HepG2 (cell line): ENCODE data around the gene FFAR1. TPM values are rescaled to one million over a fixed set of nuclear protein-coding genes. Genes with fewer than 3 reads are reported as not detected.

ENCODE experiments used
- ATAC-seq: fragments of 200-7000 bp; cut with Tn5 transposase; 3 replicates; pipeline ENCODE4 v1.9.1; 2020; ENCODE audit warnings: mild to moderate bottlenecking, moderate library complexity
- BruUV-seq: library from RNA; stranded (reverse); fragments of 400-500 nt; replicated peaks from 2 replicates; lab custom pipeline; 2021; lab: Mats Ljungman, UMichigan
- CTCF ChIA-PET: fragments of 300-600 bp; formaldehyde crosslinking; extraction: SDS; loops from one replicate; lab custom pipeline; 2021; ENCODE audit warnings: low total read pairs, inconsistent platforms, low intra/inter-chr PET ratio; lab: Yijun Ruan, JAX
- POLR2A ChIA-PET: fragments of 350-600 bp; sonication (Branson Sonifier 250); formaldehyde crosslinking; loops from one replicate; lab custom pipeline; 2020; ENCODE audit warnings: antibody characterized with exemption, inconsistent platforms; lab: Yijun Ruan, JAX
- DNase-seq: peaks from one replicate; pipeline ENCODE4 v3.0.0-alpha.2; 2015; ENCODE audit warnings: low spot score
- FAIRE-seq: peaks from 3 replicates; lab custom pipeline; 2011; peaks lifted over from hg19 to GRCh38; lab: Jason Lieb, UNC
- H2AFZ ChIP-seq: one replicate; pipeline ENCODE4 v1.6.1; 2011; ENCODE audit warnings: low read length, inconsistent platforms
- H3K27ac ChIP-seq: fragments of 300-600 bp; 3 replicates; pipeline ENCODE4 v1.8.0; 2011; ENCODE audit warnings: mixed run types, mild to moderate bottlenecking, mixed read lengths, low read length, inconsistent platforms; ENCODE audit not compliant: insufficient read depth; ENCODE audit errors: extremely low read length
- H3K27me3 ChIP-seq, 2 experiments: fragments of 200-600 bp in 1 of 2; 2 replicates in 1 of 2; 3 replicates in 1 of 2; pipeline versions ENCODE4 v1.6.0 to v1.8.0; 2011; ENCODE audit warnings: low read length in 2 of 2, mild to moderate bottlenecking in 2 of 2, moderate library complexity in 2 of 2, inconsistent platforms in 1 of 2; ENCODE audit not compliant: insufficient read depth in 2 of 2, control insufficient read depth in 1 of 2
- H3K36me3 ChIP-seq, 2 experiments: fragments of 200-600 bp in 1 of 2; replicated peaks in 1 of 2; 2 replicates in 1 of 2; 3 replicates in 1 of 2; pipeline versions ENCODE4 v1.5.1 to v1.8.0; 2011; ENCODE audit warnings: low read length in 2 of 2, inconsistent platforms in 1 of 2; ENCODE audit not compliant: insufficient read depth in 2 of 2, control insufficient read depth in 1 of 2
- H3K4me1 ChIP-seq: 2 replicates; pipeline ENCODE4 v1.5.1; 2012; ENCODE audit warnings: low read length, inconsistent platforms; ENCODE audit not compliant: insufficient read depth
- H3K4me2 ChIP-seq: 2 replicates; pipeline ENCODE4 v1.6.0; 2011; ENCODE audit warnings: low read depth, low read length, inconsistent platforms
- H3K4me3 ChIP-seq, 3 experiments: fragments of 200-600 bp in 1 of 3; sonication (generic), shearing (Covaris generic) in 1 of 3; replicated peaks in 1 of 3; 2 replicates each; pipeline ENCODE4 v1.5.1; 2011 to 2016; ENCODE audit warnings: low read length in 3 of 3, inconsistent platforms in 2 of 3, low read depth in 2 of 3, mild to moderate bottlenecking in 2 of 3, control low read depth in 1 of 3, mixed read lengths in 1 of 3; ENCODE audit not compliant: insufficient read depth in 1 of 3
- H3K79me2 ChIP-seq: one replicate; pipeline ENCODE4 v1.6.1; 2011; ENCODE audit warnings: low read length, inconsistent platforms; ENCODE audit not compliant: insufficient read depth
- H3K9ac ChIP-seq: 2 replicates; pipeline ENCODE4 v1.6.0; 2011; ENCODE audit warnings: mild to moderate bottlenecking, low read depth, low read length, inconsistent platforms; ENCODE audit not compliant: insufficient read depth
- H3K9me3 ChIP-seq: 2 replicates; pipeline ENCODE4 v1.5.1; 2012; ENCODE audit warnings: mild to moderate bottlenecking, low read length
- H4K20me1 ChIP-seq: 2 replicates; pipeline ENCODE4 v1.6.0; 2011; ENCODE audit warnings: inconsistent platforms, mild to moderate bottlenecking, low read length, moderate library complexity; ENCODE audit not compliant: insufficient read depth
- CHCHD3 ChIP-seq: sonication (generic); formaldehyde crosslinking; IDR thresholded peaks from 2 replicates; pipeline ENCODE4 v1.8.0; 2022; ENCODE audit warnings: mild to moderate bottlenecking, missing genetic modification reagents, moderate library complexity
- NFE2 ChIP-seq: sonication (generic); formaldehyde crosslinking; IDR thresholded peaks from 2 replicates; pipeline ENCODE4 v1.4.0; 2020; ENCODE audit warnings: missing genetic modification reagents
- REPIN1 ChIP-seq: sonication (generic); formaldehyde crosslinking; IDR thresholded peaks from 2 replicates; pipeline ENCODE4 v1.8.0; 2022; ENCODE audit warnings: missing genetic modification reagents, low read depth, mild to moderate bottlenecking, borderline replicate concordance
- ZFP82 ChIP-seq: sonication (generic); formaldehyde crosslinking; IDR thresholded peaks from 2 replicates; pipeline ENCODE4 v1.5.1; 2020; ENCODE audit warnings: mild to moderate bottlenecking, missing genetic modification reagents, borderline replicate concordance
- ZNF235 ChIP-seq: sonication (generic); formaldehyde crosslinking; IDR thresholded peaks from 2 replicates; pipeline ENCODE4 v1.8.1; 2023; ENCODE audit warnings: mild to moderate bottlenecking, missing genetic modification reagents, borderline replicate concordance
- ZNF3 ChIP-seq: IDR thresholded peaks from 2 replicates; pipeline ENCODE4 v1.7.0; 2017; ENCODE audit warnings: inconsistent platforms
- ZNF501 ChIP-seq: sonication (generic); formaldehyde crosslinking; IDR thresholded peaks from 2 replicates; pipeline ENCODE4 v1.5.1; 2020; ENCODE audit warnings: mild to moderate bottlenecking, moderate library complexity, missing genetic modification reagents
- ZNF781 ChIP-seq: sonication (generic); formaldehyde crosslinking; IDR thresholded peaks from 2 replicates; pipeline ENCODE4 v1.5.1; 2020; ENCODE audit warnings: borderline replicate concordance, mild to moderate bottlenecking, missing genetic modification reagents; ENCODE audit errors: not compliant biosample characterization
- WGBS: methylation state at CpG from one replicate; pipeline ENCODE4 v1.1.6; 2017; ENCODE audit warnings: low lambda C conversion rate; 5-methylcytosine and 5-hydroxymethylcytosine counted together
- in situ Hi-C: cut with HindIII; loops from 2 replicates; pipeline ENCODE4 v1.10.0; 2017; ENCODE audit warnings: low pct_unique_long_range_greater_than_20kb; ENCODE audit not compliant: extremely low pct_ligation_motif_present
- intact Hi-C: fragments of 100-400 bp; cut with micrococcal nuclease; formaldehyde crosslinking; loops from one replicate; pipeline ENCODE4 v1.10.0; 2022; ENCODE audit not compliant: unreplicated experiment
- polyA plus RNA-seq, 8 experiments: library from polyadenylated mRNA; depleted of rRNA in 3 of 8; stranded (reverse) in 7 of 8; unstranded in 1 of 8; fragments of >200 nt; fragmentation: Illumina TruSeq in 4 of 8; extraction: Trizol in 4 of 8; gene quantifications; 2 replicates each; pipeline versions ENCODE4 v1.2.1 to v1.2.3, GENCODE V29; 2011 to 2016; ENCODE audit warnings: low read depth in 4 of 8, missing spikeins in 1 of 8, mixed read lengths in 1 of 8; ENCODE audit not compliant: insufficient read depth in 1 of 8
- total RNA-seq, 5 experiments: library from RNA; depleted of rRNA; stranded (reverse); fragments of >200 nt; fragmentation: Illumina TruSeq; extraction: Trizol; gene quantifications; 2 replicates each; pipeline ENCODE4 v1.2.3, GENCODE V29; 2016; ENCODE audit warnings: low read depth in 1 of 5
- TF ChIP-seq, protein P1 (sequence below): IDR thresholded peaks from 2 replicates; pipeline ENCODE4 v1.6.1; 2016
- TF ChIP-seq, protein P2 (sequence below): sonication (generic); formaldehyde crosslinking; IDR thresholded peaks from 2 replicates; pipeline ENCODE4 v1.4.0; 2020; ENCODE audit warnings: missing genetic modification reagents
- TF ChIP-seq, protein P3 (sequence below): sonication (generic); formaldehyde crosslinking; IDR thresholded peaks from 2 replicates; pipeline ENCODE4 v1.4.0; 2020; ENCODE audit warnings: mild to moderate bottlenecking, missing genetic modification reagents
- TF ChIP-seq, protein P4 (sequence below), 2 experiments: sonication (generic) in 1 of 2; formaldehyde crosslinking in 1 of 2; IDR thresholded peaks; 2 replicates each; pipeline versions ENCODE4 v1.5.1 to v1.6.1; 2011 to 2020; ENCODE audit warnings: borderline replicate concordance in 1 of 2, low read depth in 1 of 2, low read length in 1 of 2, mild to moderate bottlenecking in 1 of 2, missing genetic modification reagents in 1 of 2, moderate library complexity in 1 of 2

The FFAR1 gene
- total and polyA plus RNA-seq, 2 of the 13 experiments (the other 11 are each of a cell fraction or from before 2014, with no cell fraction given) = not detected

DNA sequence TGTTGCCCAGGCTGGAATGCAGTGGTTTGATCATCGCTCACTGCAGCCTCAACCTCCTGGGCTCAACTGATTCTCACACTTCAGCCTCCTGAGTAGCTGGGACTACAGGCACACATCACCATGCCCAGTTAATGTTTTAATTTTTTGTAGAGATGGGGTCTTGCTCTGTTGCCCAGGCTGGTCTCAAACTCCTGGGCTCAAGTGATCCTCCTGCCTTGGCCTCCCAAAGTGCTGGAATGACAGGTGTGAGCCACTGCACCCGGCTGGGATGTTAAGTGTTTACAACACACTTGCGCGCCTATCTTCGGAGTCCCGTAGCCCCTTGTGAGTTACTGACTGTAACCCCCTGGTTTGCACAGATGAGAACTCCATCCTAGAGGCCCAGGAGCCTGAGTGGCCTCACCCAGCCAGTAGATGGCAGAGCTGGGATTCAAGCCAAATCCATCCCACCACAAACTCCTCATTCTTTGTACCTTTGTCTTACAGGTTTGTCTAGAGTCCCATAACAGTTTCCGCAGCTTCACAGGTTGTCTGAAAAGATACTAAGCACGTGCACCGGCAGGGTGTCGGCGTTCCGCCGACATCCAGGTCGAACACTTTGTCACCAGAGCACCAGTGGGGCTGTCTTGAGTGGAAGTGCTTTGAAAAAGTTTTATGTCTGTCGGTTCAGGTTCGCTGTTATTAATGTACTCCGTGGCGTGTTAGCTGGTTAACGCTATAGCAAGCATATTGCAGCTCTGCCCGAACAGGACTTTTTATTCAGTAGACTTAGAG is 41.0 kb upstream of the FFAR1 start:
- ChIA-PET CTCF (interaction anchor here (1.0 kb wide), 1 partner anchor 46 kb away, joined by 3 read pairs; no protein-coding TSS in a partner anchor), POLR2A (interaction anchor here (1.3 to 3.7 kb wide), 3 partner anchors 10 to 37 kb away, joined by 6 to 16 read pairs (median 7); partner anchors contain the start of gene USF2)
- no peak overlapping the region for H2AFZ ChIP-seq
- H3K9me3 ChIP-seq = no peaks in the 10 kb centered on the region
- no peaks in the 10 kb centered on the region for H3K79me2 ChIP-seq
- H3K4me3 ChIP-seq = no peak overlapping the region
- H3K4me2 ChIP-seq = no peak overlapping the region
- H3K4me1 ChIP-seq = peaks cover 71% of the 10 kb centered on the region
- in situ Hi-C loops (no loop called here), intact Hi-C loops (no loop called here)
- H3K9ac ChIP-seq = no peak overlapping the region; the same call in 1 of the 2 replicates
- no peaks in the 10 kb centered on the region for H3K36me3 ChIP-seq
- peak overlapping the region; percentile 77 for H3K27ac ChIP-seq
- FAIRE-seq (peak; percentile 79), ATAC-seq (peak; percentile 47), DNase-seq (peak; percentile 61)
- H4K20me1 ChIP-seq = no peaks in the 10 kb centered on the region
- WGBS = 80% methylated on average over 20 of the region's 20 CpGs
- H3K27me3 ChIP-seq = no peaks in the 10 kb centered on the region
- BruUV-seq = no TSS peak
- TF ChIP-seq ZFP82 (CRISPR knock-in tag) = no peak
- TF ChIP-seq, protein P1, sequence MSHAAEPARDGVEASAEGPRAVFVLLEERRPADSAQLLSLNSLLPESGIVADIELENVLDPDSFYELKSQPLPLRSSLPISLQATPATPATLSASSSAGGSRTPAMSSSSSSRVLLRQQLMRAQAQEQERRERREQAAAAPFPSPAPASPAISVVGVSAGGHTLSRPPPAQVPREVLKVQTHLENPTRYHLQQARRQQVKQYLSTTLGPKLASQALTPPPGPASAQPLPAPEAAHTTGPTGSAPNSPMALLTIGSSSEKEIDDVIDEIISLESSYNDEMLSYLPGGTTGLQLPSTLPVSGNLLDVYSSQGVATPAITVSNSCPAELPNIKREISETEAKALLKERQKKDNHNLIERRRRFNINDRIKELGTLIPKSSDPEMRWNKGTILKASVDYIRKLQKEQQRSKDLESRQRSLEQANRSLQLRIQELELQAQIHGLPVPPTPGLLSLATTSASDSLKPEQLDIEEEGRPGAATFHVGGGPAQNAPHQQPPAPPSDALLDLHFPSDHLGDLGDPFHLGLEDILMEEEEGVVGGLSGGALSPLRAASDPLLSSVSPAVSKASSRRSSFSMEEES = no peak
- no peak for TF ChIP-seq NFE2 (CRISPR knock-in tag)
- TF ChIP-seq ZNF235 (CRISPR knock-in tag) = no peak
- peak; percentile 24; the same call in 1 of the 2 replicates for TF ChIP-seq REPIN1 (CRISPR knock-in tag)
- 0 out of 2 replicates have a peak, but pooled peaks have one; percentile 31 for TF ChIP-seq ZNF501 (CRISPR knock-in tag)
- TF ChIP-seq, protein P2, sequence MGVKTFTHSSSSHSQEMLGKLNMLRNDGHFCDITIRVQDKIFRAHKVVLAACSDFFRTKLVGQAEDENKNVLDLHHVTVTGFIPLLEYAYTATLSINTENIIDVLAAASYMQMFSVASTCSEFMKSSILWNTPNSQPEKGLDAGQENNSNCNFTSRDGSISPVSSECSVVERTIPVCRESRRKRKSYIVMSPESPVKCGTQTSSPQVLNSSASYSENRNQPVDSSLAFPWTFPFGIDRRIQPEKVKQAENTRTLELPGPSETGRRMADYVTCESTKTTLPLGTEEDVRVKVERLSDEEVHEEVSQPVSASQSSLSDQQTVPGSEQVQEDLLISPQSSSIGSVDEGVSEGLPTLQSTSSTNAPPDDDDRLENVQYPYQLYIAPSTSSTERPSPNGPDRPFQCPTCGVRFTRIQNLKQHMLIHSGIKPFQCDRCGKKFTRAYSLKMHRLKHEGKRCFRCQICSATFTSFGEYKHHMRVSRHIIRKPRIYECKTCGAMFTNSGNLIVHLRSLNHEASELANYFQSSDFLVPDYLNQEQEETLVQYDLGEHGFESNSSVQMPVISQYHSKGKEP (CRISPR knock-in tag) = 0 out of 2 replicates have a peak, but pooled peaks have one; percentile 13
- no peak for TF ChIP-seq ZNF781
- TF ChIP-seq ZNF3 = no peak
- TF ChIP-seq, protein P3, sequence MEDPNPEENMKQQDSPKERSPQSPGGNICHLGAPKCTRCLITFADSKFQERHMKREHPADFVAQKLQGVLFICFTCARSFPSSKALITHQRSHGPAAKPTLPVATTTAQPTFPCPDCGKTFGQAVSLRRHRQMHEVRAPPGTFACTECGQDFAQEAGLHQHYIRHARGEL (CRISPR knock-in tag) = no peak
- no peak for TF ChIP-seq CHCHD3 (CRISPR knock-in tag)
- TF ChIP-seq, protein P4, sequence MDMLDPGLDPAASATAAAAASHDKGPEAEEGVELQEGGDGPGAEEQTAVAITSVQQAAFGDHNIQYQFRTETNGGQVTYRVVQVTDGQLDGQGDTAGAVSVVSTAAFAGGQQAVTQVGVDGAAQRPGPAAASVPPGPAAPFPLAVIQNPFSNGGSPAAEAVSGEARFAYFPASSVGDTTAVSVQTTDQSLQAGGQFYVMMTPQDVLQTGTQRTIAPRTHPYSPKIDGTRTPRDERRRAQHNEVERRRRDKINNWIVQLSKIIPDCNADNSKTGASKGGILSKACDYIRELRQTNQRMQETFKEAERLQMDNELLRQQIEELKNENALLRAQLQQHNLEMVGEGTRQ (IDR thresholded peaks at IDR 0.05; ENCODE audit: low read depth, low read length) = no peak
- TF ChIP-seq, protein P4 (CRISPR knock-in tag; IDR thresholded peaks at IDR 0.05; ENCODE audit: borderline replicate concordance) = peak; percentile 18; the same call in 1 of the 2 replicates
